ENCODE results near the gene ZNF208. TPM values are rescaled to one million over a fixed set of nuclear protein-coding genes. Genes with fewer than 3 reads are reported as not detected.
"Not testable (repeated sequence)": the region's sequence is repeated elsewhere in the genome, so short reads cannot be mapped to it uniquely, and the experiment has no call there.

ZNF208 gene
- 10 to 100 TPM in 1 of 2 experiments, 1 to 10 TPM in 1; 9.7 to 13.0 TPM for total RNA-seq
- polyA plus RNA-seq = 1 to 10 TPM; 1.6 to 2.6 TPM

- Mint-ChIP-seq H3K4me3 (peak within 1 kb of the TSS; percentile 81 to 93 (median 88)), H3K27ac (peak within 1 kb of the TSS in 6 of 7 donors; percentile 75 to 84 (median 82)), H3K4me1 (peaks cover 2 to 21% (median 5%) of the 10 kb centered on the region in 4 donors), H3K9me3 (peaks cover 2 to 38% (median 16%) of the 10 kb centered on the region in 8 donors), H3K36me3 (peaks cover 11 to 13% of the 10 kb centered on the region in 2 donors)
- H3K27me3 Mint-ChIP-seq; H3K36me3 ChIP-seq (ENCODE audit: insufficient read depth, low read length); H3K27ac ChIP-seq (ENCODE audit: low read depth, low read length); H3K4me1 ChIP-seq (ENCODE audit: insufficient read depth, low read length); CTCF ChIA-PET (ENCODE audit: partially characterized antibody); H3K27me3 ChIP-seq (ENCODE audit: insufficient read depth, low read length); H3K9me3 ChIP-seq (ENCODE audit: control insufficient read depth in 1 of 2, low read length in 2 of 2): not testable (repeated sequence)
- intact Hi-C loops (cut with micrococcal nuclease) = loop anchor here (2.0 kb wide), 1 partner anchor 42 kb away; the partner anchor contains the start of gene ZNF257
- POLR2A ChIA-PET (ENCODE audit: partially characterized antibody) = interaction anchor here (1.0 kb wide), 1 partner anchor 41 kb away, joined by 4 read pairs; the partner anchor contains the start of gene ZNF257
- H3K4me3 ChIP-seq (ENCODE audit: low read length in 2 of 2) = peak within 1 kb of the TSS; percentile 17 to 28
- DNase-seq = peak; percentile 30 to 61 (median 47)
Measured at GRCh38 chr19:22010437-22011143, at the start of gene ZNF208. Gene ZNF208, minus strand, starts transcription at chr19:22010943. Its CDS starts 149 bp downstream, at chr19:22010794.

- Histone ChIP-seq H3K36me3 (ENCODE audit: insufficient read depth, low read length) (no peaks in the 10 kb centered on the region), H3K27me3 (ENCODE audit: insufficient read depth, low read length) (no peaks in the 10 kb centered on the region), H3K27ac (ENCODE audit: low read depth, low read length) (peak overlapping the region; percentile 53), H3K9me3 (ENCODE audit: control insufficient read depth in 1 of 2, low read length in 2 of 2) (no peaks in the 10 kb centered on the region), H3K4me3 (ENCODE audit: low read length in 2 of 2) (peak overlapping the region; percentile 61 to 76), H3K4me1 (ENCODE audit: insufficient read depth, low read length) (no peaks in the 10 kb centered on the region)
- ChIA-PET POLR2A (ENCODE audit: partially characterized antibody) (interaction anchor here (0.6 to 1.9 kb wide), 12 partner anchors 8 to 1706 kb away, joined by 3 to 15 read pairs (median 6); partner anchors contain the start of genes ZNF100, ZNF429, ZNF43 and ZNF430), CTCF (ENCODE audit: partially characterized antibody) (interaction anchor here (1.1 kb wide), 1 partner anchor 16 kb away, joined by 3 read pairs; no protein-coding TSS in a partner anchor)
- Mint-ChIP-seq H3K27me3 (no peaks in the 10 kb centered on the region), H3K27ac (peak overlapping the region; percentile 88 to 95 (median 94)), H3K4me1 (peaks cover 6 to 20% (median 10%) of the 10 kb centered on the region in 4 donors), H3K36me3 (peaks cover 0 to 7% of the 10 kb centered on the region in 2 donors), H3K9me3 (peaks cover 0 to 6% (median under 1%) of the 10 kb centered on the region in 8 donors), H3K4me3 (peak overlapping the region; percentile 92 to 98 (median 96))
- intact Hi-C loops (cut with micrococcal nuclease) = loop anchor here (2.0 to 10.0 kb wide), 3 partner anchors 42 to 285 kb away; partner anchors contain the start of genes ZNF100 and ZNF208
- no peak for DNase-seq
Measured at GRCh38 chr19:22052644-22053013, 41.9 kb upstream of the ZNF208 start.

DNA sequence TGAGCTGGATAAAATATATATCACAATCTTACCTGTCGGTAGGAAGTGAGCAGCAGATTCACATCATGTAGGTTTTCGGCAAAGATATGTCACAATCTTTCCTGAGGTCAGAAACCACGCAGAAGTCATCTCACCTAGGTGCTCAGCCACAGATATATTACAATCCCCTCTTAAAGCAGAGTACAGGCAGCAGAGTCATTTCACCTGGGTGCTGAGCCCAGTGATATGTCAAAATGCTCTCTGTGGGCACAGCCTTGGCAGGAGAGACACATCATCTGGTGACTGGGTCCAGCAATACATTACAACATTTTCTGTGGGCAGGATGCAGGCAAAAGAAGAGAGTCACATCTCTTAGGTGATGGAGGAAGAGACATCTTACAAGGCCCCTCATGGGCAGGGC is 30.4 kb upstream of the ZNF208 start:
- POLR2A ChIA-PET (ENCODE audit: partially characterized antibody); H3K4me1 Mint-ChIP-seq; H3K27ac Mint-ChIP-seq; H3K36me3 Mint-ChIP-seq; DNase-seq; H3K27me3 ChIP-seq (ENCODE audit: insufficient read depth, low read length); H3K9me3 Mint-ChIP-seq; CTCF ChIA-PET (ENCODE audit: partially characterized antibody); H3K36me3 ChIP-seq (ENCODE audit: insufficient read depth, low read length); H3K4me3 Mint-ChIP-seq; intact Hi-C loops (cut with micrococcal nuclease); H3K27ac ChIP-seq (ENCODE audit: low read depth, low read length); H3K9me3 ChIP-seq (ENCODE audit: control insufficient read depth in 1 of 2, low read length in 2 of 2); H3K27me3 Mint-ChIP-seq; H3K4me1 ChIP-seq (ENCODE audit: insufficient read depth, low read length); H3K4me3 ChIP-seq (ENCODE audit: low read length in 2 of 2): not testable (repeated sequence)

DNA sequence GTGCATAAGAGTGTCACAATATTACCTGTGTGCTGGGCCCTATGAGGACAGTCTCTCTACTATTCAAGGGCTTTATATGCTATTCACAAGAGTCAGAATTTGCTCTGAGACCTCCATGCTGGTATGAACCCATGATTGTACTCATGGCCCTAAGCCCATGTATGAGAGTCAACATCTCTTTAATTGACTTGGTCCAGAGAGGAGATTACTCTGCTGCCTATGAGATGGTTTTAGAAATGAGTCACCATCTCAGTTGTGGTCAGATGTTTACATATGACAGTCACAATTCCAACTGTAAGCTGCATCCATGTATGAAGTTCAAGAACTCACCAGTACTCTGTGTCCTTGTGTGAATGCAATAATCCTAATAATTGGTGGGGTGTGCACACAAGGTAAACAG is 19.9 kb upstream of the ZNF208 start:
- POLR2A ChIA-PET (ENCODE audit: partially characterized antibody) = no interaction called here
- no peak overlapping the region for H3K27ac ChIP-seq (ENCODE audit: low read depth, low read length)
- no peak overlapping the region for H3K4me3 Mint-ChIP-seq
- H3K36me3 ChIP-seq (ENCODE audit: insufficient read depth, low read length) = no peaks in the 10 kb centered on the region
- no peaks in the 10 kb centered on the region for H3K27me3 ChIP-seq (ENCODE audit: insufficient read depth, low read length)
- H3K4me3 ChIP-seq (ENCODE audit: low read length in 2 of 2) = no peak overlapping the region
- peaks cover 0 to 2% (median 0%) of the 10 kb centered on the region in 8 donors for H3K9me3 Mint-ChIP-seq
- no peaks in the 10 kb centered on the region for H3K9me3 ChIP-seq (ENCODE audit: control insufficient read depth in 1 of 2, low read length in 2 of 2)
- H3K4me1 ChIP-seq (ENCODE audit: insufficient read depth, low read length) = no peaks in the 10 kb centered on the region
- DNase-seq = no peak
- CTCF ChIA-PET (ENCODE audit: partially characterized antibody) = no interaction called here
- intact Hi-C loops (cut with micrococcal nuclease) = no loop called here
- no peaks in the 10 kb centered on the region for H3K4me1 Mint-ChIP-seq
- H3K36me3 Mint-ChIP-seq = no peaks in the 10 kb centered on the region
- H3K27me3 Mint-ChIP-seq = no peaks in the 10 kb centered on the region
- no peak overlapping the region for H3K27ac Mint-ChIP-seq

GRCh38 chr19:22026687-22027086 is 15.9 kb upstream of the ZNF208 start:
- no peaks in the 10 kb centered on the region for H3K4me1 ChIP-seq (ENCODE audit: insufficient read depth, low read length)
- intact Hi-C loops (cut with micrococcal nuclease) = no loop called here
- peaks cover 0 to 2% (median 0%) of the 10 kb centered on the region in 8 donors for H3K9me3 Mint-ChIP-seq
- no peaks in the 10 kb centered on the region for H3K4me1 Mint-ChIP-seq
- H3K4me3 ChIP-seq (ENCODE audit: low read length in 2 of 2) = no peak overlapping the region
- ChIA-PET POLR2A (ENCODE audit: partially characterized antibody) (no interaction called here), CTCF (ENCODE audit: partially characterized antibody) (no interaction called here)
- H3K4me3 Mint-ChIP-seq = no peak overlapping the region
- H3K36me3 Mint-ChIP-seq = no peaks in the 10 kb centered on the region
- no peak overlapping the region for H3K27ac Mint-ChIP-seq
- no peak overlapping the region for H3K27ac ChIP-seq (ENCODE audit: low read depth, low read length)
- no peaks in the 10 kb centered on the region for H3K9me3 ChIP-seq (ENCODE audit: control insufficient read depth in 1 of 2, low read length in 2 of 2)
- no peak for DNase-seq
- no peaks in the 10 kb centered on the region for H3K36me3 ChIP-seq (ENCODE audit: insufficient read depth, low read length)
- H3K27me3 Mint-ChIP-seq = no peaks in the 10 kb centered on the region
- H3K27me3 ChIP-seq (ENCODE audit: insufficient read depth, low read length) = no peaks in the 10 kb centered on the region

GRCh38 chr19:22025539-22025938 is 14.8 kb upstream of the ZNF208 start:
- POLR2A ChIA-PET (ENCODE audit: partially characterized antibody); H3K27me3 Mint-ChIP-seq: not testable (repeated sequence)

GRCh38 chr19:21970466-21970865 is 40.3 kb downstream of the ZNF208 start:
- Mint-ChIP-seq H3K27me3 (no peaks in the 10 kb centered on the region), H3K27ac (no peak overlapping the region), H3K36me3 (peaks cover 21 to 30% of the 10 kb centered on the region in 2 donors), H3K4me3 (no peak overlapping the region), H3K4me1 (no peaks in the 10 kb centered on the region), H3K9me3 (peaks cover 6 to 90% (median 75%) of the 10 kb centered on the region in 8 donors)
- H3K27me3 ChIP-seq (ENCODE audit: insufficient read depth, low read length) = no peaks in the 10 kb centered on the region
- no peaks in the 10 kb centered on the region for H3K4me1 ChIP-seq (ENCODE audit: insufficient read depth, low read length)
- no peak overlapping the region for H3K4me3 ChIP-seq (ENCODE audit: low read length in 2 of 2)
- no peak for DNase-seq
- H3K36me3 ChIP-seq (ENCODE audit: insufficient read depth, low read length) = no peaks in the 10 kb centered on the region
- no peak overlapping the region for H3K27ac ChIP-seq (ENCODE audit: low read depth, low read length)
- ChIA-PET CTCF (ENCODE audit: partially characterized antibody) (no interaction called here), POLR2A (ENCODE audit: partially characterized antibody) (no interaction called here)
- intact Hi-C loops (cut with micrococcal nuclease) = no loop called here
- H3K9me3 ChIP-seq (ENCODE audit: control insufficient read depth in 1 of 2, low read length in 2 of 2) = peaks cover 0 to 35% of the 10 kb centered on the region in 2 donors

More at GRCh38 chr19:22025539-22025938, 14.8 kb upstream of the ZNF208 start:
- H3K36me3 Mint-ChIP-seq; CTCF ChIA-PET (ENCODE audit: partially characterized antibody); H3K9me3 Mint-ChIP-seq; intact Hi-C loops (cut with micrococcal nuclease); H3K27ac Mint-ChIP-seq; H3K4me3 ChIP-seq (ENCODE audit: low read length in 2 of 2); H3K4me1 Mint-ChIP-seq; H3K27me3 ChIP-seq (ENCODE audit: insufficient read depth, low read length); H3K36me3 ChIP-seq (ENCODE audit: insufficient read depth, low read length); H3K9me3 ChIP-seq (ENCODE audit: control insufficient read depth in 1 of 2, low read length in 2 of 2); H3K27ac ChIP-seq (ENCODE audit: low read depth, low read length); H3K4me1 ChIP-seq (ENCODE audit: insufficient read depth, low read length); H3K4me3 Mint-ChIP-seq; DNase-seq: not testable (repeated sequence)
